GM18909 (cell line): ENCODE data around the gene ALDH3A1.

Experiments used
- ATAC-seq: cut with Tn5 transposase; IDR thresholded peaks from one replicate; pipeline ENCODE4 v1.9.1; 2021; ENCODE audit warnings: mild to moderate bottlenecking; ENCODE audit not compliant: unreplicated experiment, poor library complexity

The ALDH3A1 gene

DNA sequence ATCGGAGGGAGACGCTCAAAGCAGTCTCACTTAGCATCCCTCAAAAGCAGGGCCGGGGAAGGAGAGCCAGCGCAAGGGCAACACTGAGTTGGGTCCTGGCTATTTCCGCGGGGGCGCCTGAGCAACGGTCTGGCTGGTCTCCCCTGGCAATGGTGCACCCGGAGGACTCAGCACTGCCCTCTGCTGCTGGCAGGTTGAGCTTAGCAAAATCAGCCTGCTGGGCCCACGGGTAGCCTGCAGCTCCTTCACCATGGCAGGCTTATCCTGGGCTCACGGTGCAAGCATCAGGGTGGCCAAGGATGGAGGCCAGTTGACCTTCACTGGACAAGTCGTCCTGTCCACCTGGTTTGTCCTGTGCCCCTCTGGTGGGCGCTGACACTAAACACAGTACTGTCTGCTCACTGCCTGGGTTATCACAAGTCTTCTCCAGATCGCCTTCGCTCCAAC, 14.4 kb upstream of the ALDH3A1 start:
- no peak for ATAC-seq

GRCh38 chr17:19760746-19761145, 12.6 kb upstream of the ALDH3A1 start:
- ATAC-seq = no peak

- ATAC-seq = no peak
Observed at GRCh38 chr17:19759568-19760549, 11.8 kb upstream of the ALDH3A1 start.

DNA sequence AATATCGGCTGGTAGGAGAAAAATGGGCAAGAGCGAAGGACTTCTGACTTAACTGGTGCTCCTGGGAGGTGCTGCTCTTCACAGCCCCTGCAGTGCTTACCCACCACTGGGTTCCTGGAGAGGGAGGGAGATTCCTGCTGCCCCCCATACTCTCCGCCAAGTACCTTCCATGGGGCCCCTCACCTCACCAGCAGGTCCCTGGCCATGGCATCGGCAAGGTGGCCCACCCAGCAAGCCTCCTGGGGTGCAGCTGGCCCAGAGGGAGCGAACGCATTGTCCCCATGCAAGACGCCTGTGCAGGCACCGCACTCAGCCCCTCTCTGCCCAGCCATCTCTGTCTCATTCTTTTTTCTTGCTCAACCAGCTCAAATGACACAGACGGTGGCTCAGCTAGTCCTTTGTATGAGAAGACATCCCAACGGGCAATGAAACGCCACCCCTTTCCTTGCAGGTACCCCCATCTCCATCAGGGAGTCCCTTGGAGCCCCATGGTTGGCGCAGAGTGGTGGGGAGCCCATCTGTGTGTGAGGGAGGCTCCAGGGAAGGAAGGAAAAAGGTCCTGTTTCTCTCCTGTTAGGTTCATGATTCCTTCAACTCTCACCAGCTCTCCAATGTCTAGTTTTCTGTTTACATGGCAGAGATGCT, 9.6 kb upstream of the ALDH3A1 start:
- no peak for ATAC-seq

GRCh38 chr17:19756546-19756945, 8.4 kb upstream of the ALDH3A1 start:
- no peak for ATAC-seq

GRCh38 chr17:19755821-19756510, 7.9 kb upstream of the ALDH3A1 start:
- peak; percentile 37 for ATAC-seq

GRCh38 chr17:19755392-19755791, 7.3 kb upstream of the ALDH3A1 start:
- ATAC-seq = peak; percentile 5

- no peak for ATAC-seq
Observed at GRCh38 chr17:19753661-19754463, 5.8 kb upstream of the ALDH3A1 start.

- ATAC-seq = no peak
Observed at GRCh38 chr17:19753051-19753509, 5.0 kb upstream of the ALDH3A1 start.

DNA sequence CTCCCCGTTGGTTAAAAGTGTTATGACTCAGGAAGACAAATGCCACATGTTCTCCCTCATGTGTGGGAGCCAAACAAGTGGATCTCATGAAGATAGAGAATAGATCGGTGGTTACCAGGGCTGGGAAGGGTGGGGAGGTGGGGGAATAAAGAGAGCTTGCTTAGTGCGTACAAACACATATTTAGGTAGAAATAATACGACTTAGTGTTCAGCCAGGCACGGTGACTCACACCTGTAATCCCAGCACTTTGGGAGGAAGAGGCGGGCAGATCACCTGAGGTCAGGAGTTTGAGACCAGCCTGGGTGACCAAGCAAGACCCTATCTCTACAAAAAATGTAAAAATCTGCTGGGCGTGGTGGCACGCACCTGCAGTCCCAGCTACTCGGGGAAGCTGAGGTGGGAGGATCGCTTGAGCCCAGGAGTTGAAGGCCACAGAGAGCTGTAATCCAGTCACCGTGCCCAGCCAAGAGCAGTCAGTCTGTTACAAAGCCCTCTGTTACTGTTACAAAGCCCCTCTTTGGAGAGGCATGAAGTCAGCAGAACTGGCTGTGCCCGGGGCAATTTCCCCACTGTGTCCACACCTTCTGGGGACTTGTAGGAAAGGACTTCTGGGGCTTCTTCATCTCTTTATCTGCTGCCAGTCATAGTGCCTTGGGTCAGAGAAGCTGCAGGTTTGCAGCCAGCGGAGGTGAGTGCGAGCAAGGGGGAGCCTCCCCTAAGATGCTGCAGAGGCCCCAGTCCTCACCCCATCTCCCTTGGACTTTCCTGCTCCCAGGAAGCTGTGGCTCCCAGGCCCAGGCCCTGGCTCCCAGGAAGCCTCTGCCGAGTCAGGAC, 4.3 kb upstream of the ALDH3A1 start:
- no peak for ATAC-seq

DNA sequence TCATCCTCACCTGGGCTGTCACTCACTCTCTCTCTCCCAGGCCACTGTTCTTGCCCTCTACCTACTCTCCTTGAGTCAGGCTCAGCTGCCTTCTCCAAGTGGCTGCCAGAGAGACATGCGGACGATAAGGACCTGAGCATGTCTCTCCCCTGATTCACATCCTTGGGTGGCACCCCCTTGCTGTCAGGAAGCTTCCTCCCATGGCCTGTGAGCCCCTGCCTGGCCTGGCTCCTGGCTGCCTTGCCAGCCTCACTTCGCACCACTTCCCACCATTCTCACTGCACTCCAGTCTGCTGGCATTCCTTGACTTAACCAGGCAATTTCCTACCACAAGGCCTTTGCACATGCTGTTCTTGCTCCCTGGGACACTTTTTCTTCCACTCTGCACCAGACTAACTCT, 2.7 kb upstream of the ALDH3A1 start:
- ATAC-seq = no peak

DNA sequence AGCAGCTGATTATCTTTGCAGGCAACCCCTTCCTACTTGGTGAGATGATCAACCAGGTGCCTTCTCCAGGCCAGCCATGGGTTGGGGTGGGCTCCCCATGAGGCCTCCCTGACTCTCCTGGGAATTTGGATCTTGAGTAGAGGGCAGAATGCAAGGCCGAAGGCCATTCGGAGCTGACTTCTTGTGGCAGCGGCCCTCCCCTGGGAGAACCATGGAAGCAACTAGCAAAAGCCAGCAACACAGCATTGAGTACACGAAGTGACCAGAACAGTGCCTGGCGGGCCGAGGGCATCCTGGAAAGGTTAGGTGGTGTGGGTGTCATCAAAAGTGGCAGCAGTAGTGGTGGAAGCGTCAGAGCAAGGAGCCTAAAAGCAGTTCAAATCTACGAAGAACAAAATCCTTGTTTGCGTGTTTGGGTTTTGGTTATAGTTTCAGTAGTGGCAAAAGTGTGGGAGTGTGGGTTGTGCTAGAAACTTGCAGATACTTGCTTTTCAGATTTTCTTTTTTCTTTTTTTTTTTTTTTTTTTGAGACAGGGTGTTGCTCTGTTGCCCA, 2.0 kb upstream of the ALDH3A1 start:
- no peak for ATAC-seq

DNA sequence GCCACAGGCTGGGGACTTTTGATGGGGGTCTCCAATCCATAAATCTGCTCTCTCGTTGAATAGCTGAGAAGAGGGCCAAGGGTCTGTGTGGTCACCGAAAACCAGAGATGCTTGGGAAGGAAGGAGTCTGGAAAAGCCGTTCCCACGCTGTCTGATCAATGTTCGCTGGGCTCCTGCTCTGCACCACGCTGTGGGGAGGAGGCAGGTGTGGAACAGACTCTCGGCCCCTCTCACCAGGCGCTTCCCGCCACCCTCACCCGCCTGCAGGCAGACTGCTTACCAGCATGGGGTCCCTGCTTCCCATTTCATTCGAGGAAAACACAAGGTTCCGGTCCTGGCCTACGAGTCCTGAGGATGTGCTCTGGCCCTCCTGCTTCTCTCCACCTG, 702 bp upstream of the ALDH3A1 start:
- no peak for ATAC-seq

DNA sequence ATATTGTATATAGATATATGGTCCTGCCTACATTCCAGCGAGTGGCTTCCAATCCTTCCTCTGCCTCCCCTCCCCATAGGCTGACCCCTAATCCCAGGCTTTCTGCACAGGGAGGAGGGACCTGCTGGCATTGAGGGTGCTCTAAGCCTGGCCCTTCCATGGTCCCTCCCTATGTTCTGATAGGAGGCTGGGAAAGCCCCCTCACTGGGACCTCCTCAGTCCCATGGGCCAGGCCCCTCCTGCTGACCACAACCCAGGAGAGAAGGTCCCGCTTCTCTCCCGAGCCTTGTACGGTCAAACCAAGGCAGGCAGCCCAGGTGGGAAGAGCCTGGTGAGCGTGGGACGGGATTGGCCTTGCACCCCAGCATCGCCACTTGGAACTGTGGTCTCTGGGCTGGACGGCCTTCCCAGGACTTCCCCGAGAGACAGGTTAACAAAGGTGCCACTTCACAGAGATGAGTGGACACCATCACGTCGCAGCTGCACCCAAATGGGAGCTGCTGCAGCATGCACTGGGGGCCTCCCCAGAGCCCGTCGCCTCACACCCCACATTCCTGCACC, 859 bp downstream of the ALDH3A1 start:
- no peak for ATAC-seq

DNA sequence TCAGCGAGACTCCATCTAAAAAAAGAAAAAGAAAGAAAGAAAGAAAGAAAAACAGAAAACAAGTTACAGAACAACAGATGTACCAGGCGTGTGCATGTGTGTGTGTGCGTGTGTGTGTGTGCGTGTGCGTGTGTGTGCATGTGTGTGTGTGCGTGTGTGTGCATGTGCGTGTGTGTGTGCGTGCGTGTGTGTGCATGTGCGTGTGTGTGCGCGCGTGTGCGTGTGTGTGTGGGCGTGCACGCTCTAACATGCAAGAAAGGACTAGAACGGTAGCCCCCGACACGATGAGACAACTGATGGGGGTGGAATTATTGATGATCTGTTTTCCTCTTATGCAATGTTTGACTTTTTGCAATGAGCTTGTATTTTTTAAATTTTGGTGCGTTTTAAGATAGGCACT, 1.6 kb downstream of the ALDH3A1 start:
- ATAC-seq = no peak

DNA sequence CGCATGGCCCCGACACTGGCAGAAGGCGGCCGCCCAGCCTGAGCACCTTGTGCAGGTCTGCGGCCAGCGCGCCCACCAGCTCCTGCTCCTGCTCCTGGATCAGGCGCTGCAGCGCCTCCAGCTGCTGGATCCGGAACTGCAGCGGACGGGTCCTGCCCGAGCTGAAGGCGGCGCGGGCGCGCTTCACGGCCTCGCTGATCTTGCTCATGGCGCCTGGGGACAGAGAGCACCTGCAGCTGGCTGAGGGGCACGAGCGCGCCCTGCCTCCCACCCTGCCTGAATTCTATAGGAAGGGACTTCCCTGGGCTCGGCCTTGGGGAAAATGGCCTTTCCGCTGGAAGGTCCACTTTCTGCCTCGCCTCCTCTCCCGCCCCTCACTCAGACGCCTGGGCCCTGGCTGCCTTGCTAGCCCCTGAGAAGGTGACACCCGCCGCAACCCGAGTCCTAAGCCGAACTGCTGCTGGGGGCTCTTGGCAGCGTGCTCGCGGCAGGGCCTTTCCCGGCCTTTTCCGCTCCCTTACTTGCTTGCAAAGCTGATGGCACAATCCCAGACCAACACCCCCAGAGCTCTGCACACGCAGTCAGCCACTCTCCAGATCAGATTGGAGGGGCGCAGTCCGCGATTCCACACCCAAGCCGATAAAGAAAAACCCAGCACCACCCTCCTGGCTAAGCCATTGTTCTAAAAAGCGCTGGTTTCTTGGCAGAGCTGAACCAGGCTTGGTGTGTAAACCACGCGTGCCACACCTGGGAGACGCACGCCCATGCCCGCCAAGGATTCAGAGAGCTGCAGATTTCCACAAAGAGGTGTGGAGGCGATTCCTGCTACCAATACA, 3.0 kb downstream of the ALDH3A1 start:
- peak; percentile 62 for ATAC-seq

GRCh38 chr17:19744492-19744891, 3.6 kb downstream of the ALDH3A1 start:
- no peak for ATAC-seq
